ENCODE measurements around the gene GNG2. TPM values are rescaled to one million over a fixed set of nuclear protein-coding genes. Genes with fewer than 3 reads are reported as not detected.

Gene GNG2
- total RNA-seq, 1 donor from 2014 or later: 135 TPM

GRCh38 chr14:51990488-51990887, 130.1 kb downstream of the GNG2 start:
- DNase-seq (ENCODE audit: low spot score): no peak

GRCh38 chr14:51993285-51993920, 133.0 kb downstream of the GNG2 start:
- DNase-seq (ENCODE audit: low spot score): no peak

GRCh38 chr14:51996148-51996746, 135.8 kb downstream of the GNG2 start:
- no peak for DNase-seq (ENCODE audit: low spot score)

- DNase-seq (ENCODE audit: low spot score): no peak
These were observed 137.9 kb downstream of the GNG2 start for GRCh38 chr14:51998348-51998747.

- no peak for DNase-seq (ENCODE audit: low spot score)
These were observed 138.7 kb downstream of the GNG2 start for GRCh38 chr14:51999084-51999483.

- no peak for DNase-seq (ENCODE audit: low spot score)
These were observed 139.7 kb downstream of the GNG2 start for GRCh38 chr14:52000019-52000582.

- no peak for DNase-seq (ENCODE audit: low spot score)
These were observed 140.3 kb downstream of the GNG2 start for GRCh38 chr14:52000696-52001095.

GRCh38 chr14:52002542-52002941, 142.1 kb downstream of the GNG2 start:
- DNase-seq (ENCODE audit: low spot score): no peak

GRCh38 chr14:52003324-52003723, 142.9 kb downstream of the GNG2 start:
- DNase-seq (ENCODE audit: low spot score): no peak

- no peak for DNase-seq (ENCODE audit: low spot score)
These were observed 145.2 kb downstream of the GNG2 start for GRCh38 chr14:52005625-52006024.

GRCh38 chr14:52006361-52006760, 145.9 kb downstream of the GNG2 start:
- DNase-seq (ENCODE audit: low spot score): no peak

GRCh38 chr14:52007211-52007610, 146.8 kb downstream of the GNG2 start:
- DNase-seq (ENCODE audit: low spot score): no peak

- no peak for DNase-seq (ENCODE audit: low spot score)
These were observed 147.2 kb downstream of the GNG2 start for GRCh38 chr14:52007637-52008036.

- no peak for DNase-seq (ENCODE audit: low spot score)
These were observed 147.7 kb downstream of the GNG2 start for GRCh38 chr14:52008136-52008535.

- no peak for DNase-seq (ENCODE audit: low spot score)
These were observed 149.8 kb downstream of the GNG2 start for GRCh38 chr14:52010173-52010693.

- no peak for DNase-seq (ENCODE audit: low spot score)
These were observed 151.1 kb downstream of the GNG2 start for GRCh38 chr14:52011523-52011922.

GRCh38 chr14:52012635-52013034, 152.2 kb downstream of the GNG2 start:
- DNase-seq (ENCODE audit: low spot score): no peak

- DNase-seq (ENCODE audit: low spot score): no peak
These were observed 153.7 kb downstream of the GNG2 start for GRCh38 chr14:52013984-52014600.

- DNase-seq (ENCODE audit: low spot score): no peak
These were observed 154.3 kb downstream of the GNG2 start for GRCh38 chr14:52014601-52015267.

GRCh38 chr14:52015411-52016030, 155.1 kb downstream of the GNG2 start:
- DNase-seq (ENCODE audit: low spot score): no peak

- DNase-seq (ENCODE audit: low spot score): no peak
These were observed 157.8 kb downstream of the GNG2 start for GRCh38 chr14:52018252-52018651.

Measured in mesenteric fat pad (tissue), 1 donor.